Activated CD4-positive, alpha-beta T cell treated with anti-CD3 and anti-CD28 coated beads, Interleukin-2, amount 50 U/mL, for 48 hours (primary cell): ENCODE measurements around the gene TRIM49D1.
"Not testable (repeated sequence)": the region's sequence is repeated elsewhere in the genome, so short reads cannot be mapped to it uniquely, and the experiment has no call there.

ENCODE experiments used
- DNase-seq, 2 experiments: peaks; one replicate each; pipeline ENCODE4 v3.0.0-alpha.2; 2020

TRIM49D1 gene

DNA sequence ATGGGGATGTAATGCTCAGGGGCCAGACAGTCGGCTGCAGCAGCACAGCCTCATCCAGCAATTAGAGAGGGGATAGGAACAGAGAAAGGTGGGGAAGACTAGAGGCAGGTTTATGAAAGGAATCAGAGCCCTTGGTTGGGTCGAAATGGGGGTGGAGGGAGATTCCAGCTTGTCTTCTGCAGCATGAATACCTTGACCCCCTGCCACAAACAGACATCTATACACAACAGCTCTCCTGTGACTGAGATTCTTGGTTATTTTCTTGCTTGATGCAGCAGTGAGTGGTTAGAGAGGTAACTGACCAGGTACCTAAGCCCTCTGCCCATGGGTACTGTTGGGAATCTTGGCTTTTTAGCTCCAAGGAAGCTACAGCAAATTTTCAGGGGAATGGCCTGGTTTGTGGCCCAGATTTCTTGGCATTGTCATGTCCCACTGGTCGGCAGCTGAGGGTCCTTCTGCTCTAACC is at the start of gene TRIM49D1:
Gene TRIM49D1, minus strand, starts transcription at position 51 of the 466 bp plus-strand sequence. CDS start 4,535 bp downstream, outside the sequence.
- no peak for DNase-seq

DNA sequence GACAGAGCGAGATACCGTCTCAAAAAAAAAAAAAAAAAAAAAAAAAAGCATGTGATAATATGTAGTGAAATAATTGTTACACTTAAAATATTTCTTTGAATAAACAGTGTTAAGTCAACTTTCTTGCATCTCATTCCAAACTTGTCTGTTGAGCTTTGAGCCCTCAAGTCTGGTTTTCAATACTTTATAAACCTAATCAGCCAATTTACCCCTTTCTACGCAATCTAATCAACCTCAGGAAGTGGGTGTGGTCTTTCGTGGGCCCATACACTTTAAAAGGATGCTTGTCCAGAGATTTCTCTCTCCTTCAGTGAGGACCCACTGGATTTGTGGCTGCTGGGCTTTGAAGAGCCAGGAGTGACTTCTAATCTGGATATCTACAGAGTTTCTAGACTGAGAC is 43.7 kb upstream of the TRIM49D1 start, which contains the start of gene TRIM64:
Gene TRIM64, plus strand, starts transcription at position 301 of the 400 bp plus-strand sequence. CDS start 2,467 bp downstream, outside the sequence.
- not testable (repeated sequence) for DNase-seq

DNA sequence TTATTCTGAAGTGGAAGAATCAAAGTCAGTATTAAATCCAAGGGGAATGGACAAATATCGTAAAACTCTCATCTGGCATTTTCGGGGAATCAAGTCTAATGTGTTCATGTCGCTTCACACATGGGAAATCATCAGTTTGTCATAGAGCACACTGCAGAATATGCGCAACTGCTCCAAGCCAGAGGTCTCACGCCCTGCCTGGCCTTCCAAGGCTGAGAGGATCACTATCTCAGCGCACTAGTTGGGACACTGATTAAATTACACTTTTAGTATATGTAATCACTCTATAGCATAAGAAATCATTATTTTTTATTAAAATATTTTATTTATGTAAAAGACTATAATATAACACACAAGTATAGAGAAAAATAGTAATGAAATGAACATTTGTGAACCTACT is 38.8 kb upstream of the TRIM49D1 start:
- DNase-seq: not testable (repeated sequence)

DNA sequence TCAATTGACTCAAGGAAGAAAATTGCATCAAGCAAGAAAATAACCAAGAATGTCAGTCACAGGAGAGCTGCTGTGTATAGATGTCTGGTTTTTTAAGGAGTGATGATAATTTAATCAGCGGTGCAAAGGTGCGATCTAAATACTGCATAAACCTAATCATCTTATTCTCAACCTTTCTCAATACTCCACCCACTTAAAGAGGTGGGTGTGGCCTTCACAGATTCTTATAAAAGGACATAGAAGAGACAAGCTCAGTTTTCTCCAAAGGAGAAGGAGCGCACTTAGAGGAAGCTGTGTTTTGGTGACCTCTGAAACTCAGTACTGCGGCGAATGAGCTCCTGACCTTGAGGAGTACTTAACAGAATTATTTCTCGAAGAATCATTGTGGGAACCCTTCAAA is 1.7 kb upstream of the TRIM49D1 start, which contains the start of gene TRIM49D2:
Gene TRIM49D2, plus strand, starts transcription at position 301 of the 400 bp plus-strand sequence. CDS start 2,698 bp downstream, outside the sequence.
- DNase-seq: not testable (repeated sequence)

GRCh38 chr11:89900809-89901208 is 21.2 kb downstream of the TRIM49D1 start:
- not testable (repeated sequence) for DNase-seq

- not testable (repeated sequence) for DNase-seq
Observed at GRCh38 chr11:89893245-89893644, 28.8 kb downstream of the TRIM49D1 start.

- not testable (repeated sequence) for DNase-seq
Observed at GRCh38 chr11:89877511-89877910, 44.5 kb downstream of the TRIM49D1 start.

DNA sequence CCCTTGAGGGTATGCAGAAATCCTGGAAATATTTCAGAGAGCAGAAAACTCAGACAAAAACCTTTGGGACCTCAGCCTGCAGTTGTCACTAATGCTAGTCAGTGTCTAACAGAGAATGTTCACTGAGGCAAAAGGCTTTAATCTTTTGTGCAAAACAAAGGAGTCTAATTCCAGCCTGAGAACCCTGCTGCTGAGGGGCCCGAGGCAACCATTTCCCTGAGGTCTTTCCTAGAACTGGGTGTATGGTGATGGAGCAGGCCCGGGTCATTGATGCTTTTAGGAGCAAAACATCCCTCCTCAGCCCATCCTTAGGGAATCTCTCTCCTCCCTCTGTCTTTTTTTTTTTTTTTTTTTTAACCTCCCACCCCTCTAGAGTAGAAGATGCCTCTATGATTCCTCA is 49.5 kb downstream of the TRIM49D1 start:
- DNase-seq: not testable (repeated sequence)

- DNase-seq: not testable (repeated sequence)
Observed at GRCh38 chr11:89865223-89865622, 56.8 kb downstream of the TRIM49D1 start.

DNA sequence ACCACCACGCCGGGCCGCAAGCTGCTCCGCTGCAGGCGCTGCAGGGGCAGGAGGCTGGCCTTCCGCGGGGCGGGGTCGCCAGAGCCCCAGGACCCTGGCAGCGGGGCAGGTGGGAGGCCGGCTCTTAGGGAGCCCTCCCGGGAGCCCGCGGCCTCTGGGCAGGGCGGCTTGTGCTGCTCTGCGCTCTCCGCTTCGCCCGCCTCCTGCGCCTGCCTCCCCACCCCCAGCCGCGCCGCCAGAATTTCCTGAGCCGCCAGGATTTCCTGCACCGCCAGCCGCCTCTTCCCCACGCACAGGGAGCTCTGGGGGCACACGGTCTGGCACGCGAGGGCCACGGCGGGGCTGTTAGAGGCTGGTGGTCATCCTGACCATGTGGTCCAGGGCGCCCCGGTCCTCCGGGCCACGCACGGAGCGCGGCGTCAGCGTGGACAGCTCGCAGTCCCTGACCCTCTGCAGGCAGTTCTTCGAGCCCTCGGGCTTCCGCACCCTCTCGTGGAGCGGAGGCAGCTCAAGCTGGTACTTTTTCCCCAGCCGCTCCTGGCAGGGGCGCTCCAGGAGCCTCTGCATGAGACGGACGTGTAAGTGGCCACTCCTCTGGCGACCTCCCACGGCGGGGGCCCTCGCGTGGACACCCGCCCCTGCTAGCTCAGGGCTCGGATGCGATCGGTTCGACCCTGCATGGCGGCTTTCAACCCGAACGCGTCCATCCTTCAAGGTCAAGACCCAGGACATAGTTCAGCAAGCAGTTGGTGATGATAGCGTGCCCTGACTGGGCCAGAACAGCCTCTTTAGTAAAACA is 57.9 kb downstream of the TRIM49D1 start:
- DNase-seq: peak in 1 of 2 experiments; percentile 0
